BLaER1 (cell line): Measurements from ENCODE around the gene RPA3.
"Not testable (repeated sequence)": the region's sequence is repeated elsewhere in the genome, so short reads cannot be mapped to it uniquely, and the experiment has no call there.

Experiments
- H3K27ac ChIP-seq: shearing (Covaris generic); formaldehyde crosslinking; 2 replicates; pipeline ENCODE4 v1.8.1; 2022
- H3K27me3 ChIP-seq: shearing (Covaris generic); formaldehyde crosslinking; 2 replicates; pipeline ENCODE4 v1.8.1; 2022
- H3K36me3 ChIP-seq: shearing (Covaris generic); formaldehyde crosslinking; 2 replicates; pipeline ENCODE4 v1.8.1; 2022
- H3K4me1 ChIP-seq: shearing (Covaris generic); formaldehyde crosslinking; 2 replicates; pipeline ENCODE4 v1.8.1; 2022
- H3K4me2 ChIP-seq: shearing (Covaris generic); formaldehyde crosslinking; 2 replicates; pipeline ENCODE4 v1.8.1; 2022
- H3K4me3 ChIP-seq: shearing (Covaris generic); formaldehyde crosslinking; 2 replicates; pipeline ENCODE4 v1.8.1; 2022
- H3K9ac ChIP-seq: shearing (Covaris generic); formaldehyde crosslinking; 2 replicates; pipeline ENCODE4 v1.8.1; 2022
- H3K9me3 ChIP-seq: shearing (Covaris generic); formaldehyde crosslinking; 2 replicates; pipeline ENCODE4 v1.8.1; 2022
- H4K20me1 ChIP-seq: shearing (Covaris generic); formaldehyde crosslinking; 2 replicates; pipeline ENCODE4 v1.8.1; 2022
- Cebpa-rat ChIP-seq: shearing (Covaris generic); IDR thresholded peaks from 2 replicates; pipeline ENCODE4 v1.8.1; 2022

The RPA3 gene

DNA sequence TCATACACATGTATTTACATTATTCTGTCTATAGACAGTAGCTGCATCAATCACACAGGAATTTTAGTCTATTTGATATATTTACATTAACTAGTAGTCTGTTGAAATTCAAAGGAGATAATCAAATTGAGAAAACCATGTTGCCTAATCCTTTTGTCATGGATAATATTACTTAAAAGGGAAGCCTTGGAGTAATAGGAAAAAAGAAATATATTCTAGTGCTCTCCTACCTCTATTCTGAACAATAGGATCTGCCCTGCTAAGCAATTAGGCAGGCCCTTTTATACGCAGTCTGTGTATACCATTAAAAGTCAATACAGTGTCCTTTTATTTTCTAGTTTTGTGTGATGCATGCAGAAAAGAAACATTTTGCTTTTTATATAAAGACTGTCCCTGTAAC is 53.4 kb downstream of the RPA3 start:
- H3K9me3 ChIP-seq, result peaks cover 5% of the 10 kb centered on the region
- TF ChIP-seq Cebpa-rat, result no peak
- H3K36me3 ChIP-seq, result no peaks in the 10 kb centered on the region
- H4K20me1 ChIP-seq, result no peaks in the 10 kb centered on the region
- H3K4me2 ChIP-seq, result no peak overlapping the region
- H3K4me1 ChIP-seq, result no peaks in the 10 kb centered on the region
- H3K9ac ChIP-seq, result no peak overlapping the region
- no peaks in the 10 kb centered on the region for H3K27me3 ChIP-seq
- H3K4me3 ChIP-seq, result no peak overlapping the region
- no peak overlapping the region for H3K27ac ChIP-seq

GRCh38 chr7:7664291-7664690 is 54.1 kb downstream of the RPA3 start:
- no peaks in the 10 kb centered on the region for H4K20me1 ChIP-seq
- H3K36me3 ChIP-seq, result no peaks in the 10 kb centered on the region
- peaks cover 13% of the 10 kb centered on the region for H3K9me3 ChIP-seq
- H3K4me2 ChIP-seq, result no peak overlapping the region
- no peak overlapping the region for H3K9ac ChIP-seq
- no peaks in the 10 kb centered on the region for H3K4me1 ChIP-seq
- TF ChIP-seq Cebpa-rat, result no peak
- no peaks in the 10 kb centered on the region for H3K27me3 ChIP-seq
- no peak overlapping the region for H3K27ac ChIP-seq
- H3K4me3 ChIP-seq, result no peak overlapping the region

DNA sequence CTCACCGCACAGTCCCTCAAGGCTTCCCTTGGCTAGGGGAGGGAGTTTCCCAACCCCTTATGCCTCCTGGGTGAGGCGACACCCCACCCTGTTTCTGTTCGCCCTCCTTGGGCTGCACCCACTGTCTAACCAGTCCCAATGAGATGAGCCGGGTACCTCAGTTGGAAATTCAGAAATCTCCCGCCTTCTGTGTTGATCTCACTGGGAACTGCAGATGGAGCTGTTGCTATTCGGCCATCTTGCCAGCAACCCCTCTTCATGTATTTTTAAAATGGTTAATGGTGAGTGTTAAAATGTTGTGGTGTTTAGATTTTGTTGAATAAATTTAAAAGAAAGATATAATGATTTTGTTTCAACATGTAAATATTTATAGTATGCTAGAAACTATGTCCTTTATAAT is 55.9 kb downstream of the RPA3 start:
- H4K20me1 ChIP-seq, result no peaks in the 10 kb centered on the region
- no peak for TF ChIP-seq Cebpa-rat
- no peaks in the 10 kb centered on the region for H3K4me1 ChIP-seq
- peaks cover 25% of the 10 kb centered on the region for H3K9me3 ChIP-seq
- H3K27me3 ChIP-seq, result no peaks in the 10 kb centered on the region
- no peak overlapping the region for H3K9ac ChIP-seq
- H3K4me3 ChIP-seq, result no peak overlapping the region
- H3K4me2 ChIP-seq, result no peak overlapping the region
- H3K36me3 ChIP-seq, result no peaks in the 10 kb centered on the region
- no peak overlapping the region for H3K27ac ChIP-seq

DNA sequence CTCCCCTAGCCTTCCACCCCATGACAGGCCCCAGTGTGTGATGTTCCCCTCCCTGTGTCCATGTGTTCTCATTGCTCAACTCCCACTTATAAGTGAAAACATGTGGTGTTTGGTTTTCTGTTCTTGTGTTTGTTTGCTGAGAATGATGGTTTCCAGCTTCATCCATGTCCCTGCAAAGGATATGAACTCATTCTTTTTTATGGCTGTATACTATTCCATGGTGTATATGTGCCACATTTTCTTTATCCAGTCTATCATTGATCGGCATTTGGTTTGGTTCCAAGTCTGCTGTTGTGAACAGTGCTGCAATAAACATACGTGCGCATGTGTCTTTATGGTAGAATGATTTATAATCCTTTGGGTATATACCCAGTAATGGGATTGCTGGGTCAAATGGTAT is 61.9 kb downstream of the RPA3 start:
- not testable (repeated sequence) for H4K20me1 ChIP-seq, H3K4me3 ChIP-seq, H3K27ac ChIP-seq, H3K36me3 ChIP-seq, H3K9ac ChIP-seq, H3K4me2 ChIP-seq, H3K27me3 ChIP-seq, H3K4me1 ChIP-seq
- H3K9me3 ChIP-seq, result peaks cover 39% of the 10 kb centered on the region

DNA sequence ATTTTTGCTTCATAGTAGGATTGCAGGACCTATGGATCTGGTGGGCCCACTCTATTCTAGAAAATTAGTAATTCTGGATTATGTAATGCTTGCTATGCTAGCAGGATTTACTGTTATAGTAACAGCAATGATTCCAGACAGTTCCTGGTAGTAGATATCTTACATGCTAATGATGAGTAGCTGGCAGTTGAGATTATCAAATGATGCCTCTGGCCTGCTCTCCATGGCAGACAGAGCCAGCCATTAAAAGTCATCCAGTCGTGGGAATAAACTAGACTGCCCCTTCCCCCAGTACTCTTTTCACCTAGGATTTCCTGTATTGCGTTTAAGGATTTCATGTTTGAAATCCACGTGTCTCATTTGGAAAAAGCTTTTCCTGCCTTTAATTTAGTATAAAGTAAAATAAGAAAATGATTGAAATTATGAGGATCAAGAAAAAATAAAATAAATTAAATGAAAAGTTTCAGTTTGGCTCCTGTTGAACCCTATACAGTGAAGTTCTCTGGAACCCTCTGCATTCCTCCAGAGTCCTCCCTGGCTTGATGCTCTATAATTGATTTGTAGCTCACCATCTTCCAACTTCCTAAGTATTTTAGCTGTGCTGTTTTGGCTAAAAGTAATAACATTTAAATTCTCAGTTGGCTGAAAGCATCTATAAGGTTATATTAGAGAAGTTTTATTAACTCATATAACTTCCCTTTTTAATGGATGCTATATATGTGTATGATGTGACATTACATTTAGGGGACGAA is 63.3 kb downstream of the RPA3 start:
- Histone ChIP-seq H3K4me1 (no peaks in the 10 kb centered on the region), H3K9me3 (peaks cover 35% of the 10 kb centered on the region), H3K27ac (no peak overlapping the region), H3K27me3 (no peaks in the 10 kb centered on the region), H3K4me2 (no peak overlapping the region), H3K9ac (no peak overlapping the region), H3K4me3 (no peak overlapping the region), H3K36me3 (no peaks in the 10 kb centered on the region), H4K20me1 (no peaks in the 10 kb centered on the region)
- no peak for TF ChIP-seq Cebpa-rat

GRCh38 chr7:7653593-7654187 is 64.7 kb downstream of the RPA3 start:
- Histone ChIP-seq H4K20me1 (no peaks in the 10 kb centered on the region), H3K9ac (no peak overlapping the region), H3K4me3 (no peak overlapping the region), H3K36me3 (no peaks in the 10 kb centered on the region), H3K4me2 (no peak overlapping the region), H3K4me1 (no peaks in the 10 kb centered on the region), H3K27me3 (no peaks in the 10 kb centered on the region), H3K27ac (no peak overlapping the region), H3K9me3 (peaks cover 25% of the 10 kb centered on the region)
- no peak for TF ChIP-seq Cebpa-rat

GRCh38 chr7:7652798-7653540 is 65.4 kb downstream of the RPA3 start:
- no peaks in the 10 kb centered on the region for H3K27me3 ChIP-seq
- no peaks in the 10 kb centered on the region for H3K4me1 ChIP-seq
- no peak overlapping the region for H3K9ac ChIP-seq
- no peak overlapping the region for H3K4me3 ChIP-seq
- no peaks in the 10 kb centered on the region for H4K20me1 ChIP-seq
- H3K4me2 ChIP-seq, result no peak overlapping the region
- H3K9me3 ChIP-seq, result peaks cover 18% of the 10 kb centered on the region
- no peaks in the 10 kb centered on the region for H3K36me3 ChIP-seq
- H3K27ac ChIP-seq, result no peak overlapping the region
- no peak for TF ChIP-seq Cebpa-rat

GRCh38 chr7:7651479-7651878 is 66.9 kb downstream of the RPA3 start:
- no peak for TF ChIP-seq Cebpa-rat
- H3K27ac ChIP-seq, result no peak overlapping the region
- H3K4me3 ChIP-seq, result no peak overlapping the region
- no peaks in the 10 kb centered on the region for H3K27me3 ChIP-seq
- H4K20me1 ChIP-seq, result no peaks in the 10 kb centered on the region
- H3K4me2 ChIP-seq, result no peak overlapping the region
- peaks cover 4% of the 10 kb centered on the region; the same call in 1 of the 2 replicates for H3K36me3 ChIP-seq
- H3K9me3 ChIP-seq, result peaks cover 8% of the 10 kb centered on the region
- H3K4me1 ChIP-seq, result no peaks in the 10 kb centered on the region
- H3K9ac ChIP-seq, result no peak overlapping the region

- Histone ChIP-seq H3K4me1 (no peaks in the 10 kb centered on the region), H3K27me3 (no peaks in the 10 kb centered on the region), H3K4me3 (no peak overlapping the region), H3K36me3 (peaks cover 9% of the 10 kb centered on the region), H4K20me1 (no peaks in the 10 kb centered on the region), H3K9ac (no peak overlapping the region), H3K27ac (no peak overlapping the region), H3K4me2 (no peak overlapping the region), H3K9me3 (peaks cover 10% of the 10 kb centered on the region)
- no peak for TF ChIP-seq Cebpa-rat
These were observed 67.7 kb downstream of the RPA3 start for GRCh38 chr7:7650682-7651206.

- no peaks in the 10 kb centered on the region for H4K20me1 ChIP-seq
- no peaks in the 10 kb centered on the region for H3K27me3 ChIP-seq
- peaks cover 4% of the 10 kb centered on the region; the same call in 1 of the 2 replicates for H3K4me1 ChIP-seq
- no peak overlapping the region for H3K4me3 ChIP-seq
- peaks cover 10% of the 10 kb centered on the region for H3K9me3 ChIP-seq
- H3K36me3 ChIP-seq, result peaks cover 16% of the 10 kb centered on the region
- H3K27ac ChIP-seq, result no peak overlapping the region
- H3K4me2 ChIP-seq, result no peak overlapping the region
- no peak for TF ChIP-seq Cebpa-rat
- H3K9ac ChIP-seq, result no peak overlapping the region
These were observed 70.8 kb downstream of the RPA3 start for GRCh38 chr7:7647495-7648036.
